GM19397 (cell line): ENCODE results near the gene SORBS2.

Source experiments
- ATAC-seq: cut with Tn5 transposase; IDR thresholded peaks from one replicate; pipeline ENCODE4 v1.9.1; 2021; ENCODE audit warnings: mild to moderate bottlenecking, moderate library complexity; ENCODE audit not compliant: unreplicated experiment

The SORBS2 gene

GRCh38 chr4:185742766-185743165 is 69.2 kb downstream of the SORBS2 start:
- peak; percentile 66 for ATAC-seq

DNA sequence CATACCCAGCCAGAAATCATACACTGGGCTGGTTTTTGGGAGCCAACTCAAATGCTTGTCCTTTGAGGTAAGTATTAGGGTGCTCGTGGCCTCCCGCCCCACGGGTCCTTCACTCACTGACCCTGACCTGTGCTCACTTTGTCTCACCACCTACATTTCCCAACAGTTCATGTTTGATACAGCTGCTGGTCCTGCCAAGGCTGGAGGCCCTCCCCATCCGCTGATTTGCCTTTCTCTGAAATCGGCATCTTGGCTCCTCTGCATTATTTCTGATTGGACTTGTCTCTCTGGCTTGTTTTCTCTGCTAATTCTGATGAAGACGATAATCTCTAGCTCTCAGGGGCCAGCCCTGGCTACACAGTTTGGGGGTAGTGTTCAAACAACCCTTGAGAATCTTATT is 70.2 kb downstream of the SORBS2 start:
- no peak for ATAC-seq

- ATAC-seq = peak; percentile 39
These were observed 71.5 kb downstream of the SORBS2 start for GRCh38 chr4:185740471-185740873.

DNA sequence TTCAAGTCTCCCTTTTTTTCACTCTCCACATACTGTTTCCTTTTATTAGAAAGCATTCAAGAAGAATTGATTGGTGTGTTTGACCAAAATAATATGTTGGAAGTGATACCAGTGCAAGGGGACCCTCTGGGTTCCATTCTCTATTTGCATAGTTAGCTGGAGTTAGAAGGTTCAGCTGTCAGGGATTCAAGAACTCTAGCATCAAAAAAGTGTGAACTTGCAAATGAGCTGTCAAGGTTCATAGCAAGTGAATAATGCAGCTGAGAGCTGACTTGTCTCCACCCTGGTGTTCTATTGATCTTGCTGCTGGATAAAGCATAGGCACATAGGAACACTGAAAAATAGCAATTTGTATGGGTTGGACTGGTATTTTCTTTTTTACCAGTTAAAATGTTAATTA is 73.2 kb downstream of the SORBS2 start:
- peak; percentile 33 for ATAC-seq

GRCh38 chr4:185738038-185738552 is 73.9 kb downstream of the SORBS2 start:
- ATAC-seq = no peak

GRCh38 chr4:185737489-185738037 is 74.4 kb downstream of the SORBS2 start:
- no peak for ATAC-seq

- no peak for ATAC-seq
These were observed 75.1 kb downstream of the SORBS2 start for GRCh38 chr4:185736882-185737281.

DNA sequence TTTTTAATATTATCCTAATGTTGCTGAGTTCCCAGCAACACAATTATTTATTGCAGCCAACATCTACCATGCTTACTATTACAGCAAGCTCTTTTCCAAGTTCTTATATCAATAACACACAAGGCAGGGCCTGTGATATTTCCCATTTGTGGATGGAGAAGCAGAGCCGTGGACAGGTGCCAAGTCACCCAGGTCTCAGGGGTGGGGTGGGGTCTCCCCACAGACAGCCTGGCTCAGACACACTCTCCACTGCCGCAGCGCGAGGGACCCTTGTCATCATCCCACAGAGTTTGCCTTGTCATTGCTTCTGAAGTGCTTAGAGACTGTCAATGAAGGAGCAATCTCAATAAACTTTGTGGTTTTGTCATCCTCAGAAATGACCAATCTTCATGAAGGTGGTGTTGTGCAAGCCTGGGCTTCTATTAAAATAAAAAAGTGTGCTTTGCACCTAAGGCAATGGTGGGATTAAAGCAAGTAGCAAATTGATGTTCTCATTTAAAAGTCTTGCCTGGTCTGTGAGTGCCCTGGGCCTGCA is 76.1 kb downstream of the SORBS2 start:
- ATAC-seq = no peak

GRCh38 chr4:185734930-185735329 is 77.1 kb downstream of the SORBS2 start:
- no peak for ATAC-seq

GRCh38 chr4:185734214-185734613 is 77.8 kb downstream of the SORBS2 start:
- peak; percentile 49 for ATAC-seq

GRCh38 chr4:185730849-185731608 is 81.0 kb downstream of the SORBS2 start:
- peak; percentile 49 for ATAC-seq

DNA sequence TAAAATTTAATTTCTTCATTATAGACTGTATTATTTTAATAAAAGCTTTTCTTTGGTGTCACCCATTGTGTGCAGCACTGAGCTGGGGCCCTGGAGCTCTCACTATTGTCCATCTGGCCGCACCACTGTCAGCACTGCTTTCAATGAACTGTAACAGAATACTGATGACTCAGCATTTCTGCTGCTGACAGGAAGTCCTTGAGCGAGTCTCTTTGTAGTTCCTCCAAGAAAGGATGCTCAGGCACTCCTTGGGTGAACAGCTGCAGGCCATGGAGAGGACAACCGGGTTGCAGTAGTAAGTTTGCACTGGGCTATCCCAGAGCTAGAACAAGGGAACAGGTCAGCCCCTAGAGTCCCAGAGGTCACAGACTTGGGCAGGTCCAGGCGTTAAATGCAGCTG is 81.6 kb downstream of the SORBS2 start:
- ATAC-seq = peak; percentile 50

DNA sequence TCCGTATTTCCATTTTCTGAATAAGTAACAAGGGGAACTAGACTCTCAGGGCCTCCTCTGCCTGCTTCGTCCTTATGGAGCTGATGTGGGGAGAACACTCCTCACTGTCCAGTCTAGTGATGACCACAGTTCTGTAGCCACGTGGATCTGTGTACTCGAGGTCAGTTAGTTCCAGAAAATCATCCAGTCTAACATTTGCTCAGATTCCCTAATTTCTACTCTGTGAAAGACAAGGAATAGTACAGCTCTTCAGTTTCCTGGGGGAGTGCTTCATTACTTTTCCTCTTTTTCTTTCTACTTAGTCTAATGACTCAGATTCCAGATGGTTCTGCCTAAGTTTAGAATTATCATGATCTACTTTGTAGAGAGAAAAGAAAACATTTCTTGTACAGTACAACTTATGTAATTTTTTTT is 82.6 kb downstream of the SORBS2 start:
- ATAC-seq = no peak

DNA sequence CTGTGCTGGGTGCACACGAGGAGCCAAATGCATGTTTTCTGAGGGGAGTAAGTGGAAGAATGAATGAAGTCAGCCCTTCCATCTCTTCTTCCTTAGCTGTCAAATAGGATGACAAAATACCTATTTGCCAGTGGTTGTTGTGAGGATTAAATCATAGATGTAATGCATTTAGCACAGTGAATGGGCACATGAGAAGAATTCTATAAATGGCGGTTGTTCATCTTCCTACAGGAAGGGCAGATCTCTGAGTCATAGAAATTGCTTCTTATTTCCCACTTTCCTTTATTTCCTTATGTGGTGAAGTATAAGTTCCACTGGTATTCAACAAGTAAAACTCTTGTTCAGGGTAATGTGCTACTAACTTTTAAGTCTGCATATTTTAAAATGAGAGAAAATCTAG is 83.1 kb downstream of the SORBS2 start:
- ATAC-seq = no peak

DNA sequence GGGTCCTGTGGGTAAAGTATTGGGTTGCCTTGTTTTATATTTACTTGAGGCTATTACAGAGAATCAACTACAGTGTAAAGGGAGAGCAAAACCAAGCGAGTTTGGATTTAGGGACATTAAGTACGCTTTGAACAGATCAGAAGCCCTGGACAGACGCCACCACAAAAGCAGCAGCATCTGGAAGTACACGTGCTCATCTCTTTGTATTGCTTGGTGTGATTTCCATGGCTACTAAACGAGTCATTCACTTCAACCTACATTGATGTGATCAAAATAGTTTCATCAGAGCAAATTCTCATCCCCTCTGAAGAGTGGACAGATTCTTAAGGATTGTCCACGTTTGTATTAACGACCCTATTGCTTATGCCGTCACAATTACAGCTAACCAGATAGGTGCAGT is 85.1 kb downstream of the SORBS2 start:
- ATAC-seq = no peak

DNA sequence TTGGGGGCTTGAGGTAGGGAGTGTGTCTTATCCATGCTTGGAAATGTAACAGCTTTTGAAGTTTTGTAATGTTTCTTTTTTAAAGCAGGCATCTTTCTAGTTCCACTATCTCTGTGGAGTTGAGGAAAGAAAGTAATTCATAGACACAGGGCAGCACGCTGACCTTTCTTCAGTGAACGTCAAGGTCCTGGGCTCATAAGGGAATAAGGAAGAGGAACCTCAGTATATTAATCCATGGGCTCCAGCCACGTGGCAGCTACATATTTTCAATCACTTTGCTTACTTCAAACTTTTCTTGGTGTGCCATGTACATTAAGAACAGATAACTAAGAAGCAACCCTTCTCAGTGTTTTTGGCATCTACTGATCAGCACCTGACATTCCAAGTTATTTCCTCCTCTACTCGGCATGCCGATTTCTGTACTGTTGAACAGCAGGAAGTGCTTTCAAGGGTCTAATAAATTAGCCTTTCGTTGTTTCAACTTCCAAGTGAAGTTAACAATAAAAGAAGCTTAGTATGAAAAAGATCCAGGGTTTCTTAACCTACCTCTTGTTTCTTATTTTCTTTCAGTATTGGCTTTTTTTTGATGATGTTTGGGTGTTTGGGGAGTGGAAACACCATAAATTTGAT is 88.2 kb downstream of the SORBS2 start:
- ATAC-seq = no peak

GRCh38 chr4:185722029-185722316 is 90.0 kb downstream of the SORBS2 start:
- ATAC-seq = no peak

DNA sequence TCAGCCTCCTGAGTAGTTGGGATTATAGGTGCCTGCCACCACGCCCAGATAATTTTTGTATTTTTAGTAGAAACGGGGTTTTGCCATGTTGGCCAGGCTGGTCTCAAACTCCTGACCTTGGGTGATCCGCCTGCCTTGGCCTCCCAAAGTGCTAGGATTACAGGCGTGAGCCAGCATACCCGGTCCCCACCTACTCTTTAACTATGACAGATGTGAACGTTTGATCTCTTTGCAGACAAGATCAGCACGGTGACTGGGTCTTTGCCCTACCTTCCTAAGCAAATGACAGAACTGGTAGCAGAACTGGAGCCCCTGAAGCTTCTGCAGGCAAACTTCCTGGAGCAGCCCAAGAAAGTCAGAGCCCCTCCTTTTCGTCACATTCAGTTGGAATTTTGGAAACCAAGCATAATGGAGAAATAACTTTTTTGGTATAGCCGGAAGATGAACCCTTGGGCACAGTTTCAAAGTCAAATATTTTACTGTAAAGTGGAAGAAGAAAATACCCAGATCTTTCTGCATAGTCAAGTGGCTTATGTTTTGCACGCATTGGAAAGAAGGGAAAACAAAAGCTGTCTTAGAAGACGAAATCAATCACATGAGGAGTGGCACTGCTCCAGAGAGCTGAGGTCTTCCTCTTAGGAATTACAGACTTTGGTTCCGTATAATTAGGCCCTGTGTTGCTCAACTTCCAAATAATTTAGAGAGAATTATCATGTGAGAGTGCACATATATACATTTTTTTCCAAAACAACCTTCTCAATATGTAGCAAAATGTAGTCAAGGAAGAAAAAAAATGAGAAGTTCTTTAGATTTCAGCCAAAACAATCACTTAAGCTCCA is 90.6 kb downstream of the SORBS2 start:
- no peak for ATAC-seq

GRCh38 chr4:185719500-185719858 is 92.5 kb downstream of the SORBS2 start:
- ATAC-seq = no peak

GRCh38 chr4:185718578-185719499 is 93.2 kb downstream of the SORBS2 start:
- peak; percentile 59 for ATAC-seq
